ENCODE results near the gene MAGI2. TPM values are rescaled to one million over a fixed set of nuclear protein-coding genes. Genes with fewer than 3 reads are reported as not detected.

Gene MAGI2
- total RNA-seq, 2 donors from 2014 or later = 10.3 to 19.2 TPM

DNA sequence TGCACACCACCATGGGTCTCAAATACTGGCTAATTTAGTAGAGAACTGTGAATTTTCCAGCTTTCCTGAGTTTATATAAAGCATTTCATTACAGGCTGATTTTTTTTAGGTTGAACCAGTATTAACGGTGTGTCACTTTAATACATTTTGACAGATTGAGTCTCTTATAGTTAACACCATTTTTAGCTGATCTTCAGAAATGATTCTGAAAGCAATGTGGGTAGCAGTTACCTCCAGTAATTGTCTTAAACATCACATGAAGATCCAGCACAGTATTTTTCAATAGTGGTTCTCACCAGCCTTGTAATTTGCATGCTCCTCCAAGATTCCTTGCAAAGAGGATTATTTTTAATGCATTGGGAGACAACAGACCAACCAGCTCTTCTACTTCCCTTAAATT is 961.3 kb downstream of the MAGI2 start:
- Mint-ChIP-seq H3K4me1 (peaks cover 18% of the 10 kb centered on the region), H3K27me3 (ENCODE audit: insufficient read depth) (no peaks in the 10 kb centered on the region), H3K36me3 (ENCODE audit: low read depth) (no peaks in the 10 kb centered on the region), H3K4me3 (no peak overlapping the region), H3K9me3 (no peaks in the 10 kb centered on the region), H3K27ac (no peak overlapping the region)
- TF ChIP-seq, protein P1, sequence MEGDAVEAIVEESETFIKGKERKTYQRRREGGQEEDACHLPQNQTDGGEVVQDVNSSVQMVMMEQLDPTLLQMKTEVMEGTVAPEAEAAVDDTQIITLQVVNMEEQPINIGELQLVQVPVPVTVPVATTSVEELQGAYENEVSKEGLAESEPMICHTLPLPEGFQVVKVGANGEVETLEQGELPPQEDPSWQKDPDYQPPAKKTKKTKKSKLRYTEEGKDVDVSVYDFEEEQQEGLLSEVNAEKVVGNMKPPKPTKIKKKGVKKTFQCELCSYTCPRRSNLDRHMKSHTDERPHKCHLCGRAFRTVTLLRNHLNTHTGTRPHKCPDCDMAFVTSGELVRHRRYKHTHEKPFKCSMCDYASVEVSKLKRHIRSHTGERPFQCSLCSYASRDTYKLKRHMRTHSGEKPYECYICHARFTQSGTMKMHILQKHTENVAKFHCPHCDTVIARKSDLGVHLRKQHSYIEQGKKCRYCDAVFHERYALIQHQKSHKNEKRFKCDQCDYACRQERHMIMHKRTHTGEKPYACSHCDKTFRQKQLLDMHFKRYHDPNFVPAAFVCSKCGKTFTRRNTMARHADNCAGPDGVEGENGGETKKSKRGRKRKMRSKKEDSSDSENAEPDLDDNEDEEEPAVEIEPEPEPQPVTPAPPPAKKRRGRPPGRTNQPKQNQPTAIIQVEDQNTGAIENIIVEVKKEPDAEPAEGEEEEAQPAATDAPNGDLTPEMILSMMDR (conservative IDR thresholded peaks at IDR 0.05) = no peak
- Histone ChIP-seq H3K9me3 (ENCODE audit: control insufficient read depth, low read length) (no peaks in the 10 kb centered on the region), H3K27ac (ENCODE audit: low read depth, low read length) (no peak overlapping the region), H3K4me3 (ENCODE audit: low read length) (no peak overlapping the region), H3K4me1 (ENCODE audit: control insufficient read depth, insufficient read depth, low read length) (peaks cover 5% of the 10 kb centered on the region), H3K9ac (ENCODE audit: extremely low read depth, low read length, poor library complexity, severe bottlenecking) (no peak overlapping the region), H3K27me3 (ENCODE audit: control insufficient read depth, insufficient read depth, low read length, poor library complexity, severe bottlenecking) (no peaks in the 10 kb centered on the region), H3K36me3 (ENCODE audit: control insufficient read depth, insufficient read depth, low read length) (no peaks in the 10 kb centered on the region)
- WGBS, 2 experiments (ENCODE audit: insufficient coverage in 1 of 2, insufficient read length in 1 of 2) = 83 to 94% methylated on average over 1 of the region's 1 CpG
- no peak for DNase-seq

DNA sequence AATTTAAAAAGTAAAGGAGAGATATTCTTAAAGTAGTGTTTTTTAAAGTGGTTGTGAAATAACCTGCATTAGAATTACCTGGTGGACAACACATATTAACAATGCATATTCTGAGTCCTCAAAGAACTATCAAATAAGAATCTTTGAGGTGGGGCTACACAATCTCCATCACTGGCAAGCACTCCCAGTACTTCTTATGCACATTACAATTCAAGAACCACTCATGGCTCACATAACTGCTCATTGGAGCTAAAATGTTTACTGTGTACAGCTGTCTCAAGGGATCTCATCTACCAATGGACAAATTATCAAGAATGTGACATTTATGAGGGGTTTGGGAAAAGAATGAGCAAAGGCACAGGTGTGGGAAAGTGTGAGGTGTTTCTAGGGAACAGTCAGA is 962.9 kb downstream of the MAGI2 start:
- Mint-ChIP-seq H3K9me3 (no peaks in the 10 kb centered on the region), H3K4me3 (no peak overlapping the region), H3K4me1 (peaks cover 11% of the 10 kb centered on the region), H3K36me3 (ENCODE audit: low read depth) (peaks cover 6% of the 10 kb centered on the region), H3K27me3 (ENCODE audit: insufficient read depth) (no peaks in the 10 kb centered on the region), H3K27ac (no peak overlapping the region)
- no peak overlapping the region for H3K4me3 ChIP-seq (ENCODE audit: low read length)
- H3K36me3 ChIP-seq (ENCODE audit: control insufficient read depth, insufficient read depth, low read length) = peaks cover 3% of the 10 kb centered on the region
- H3K9me3 ChIP-seq (ENCODE audit: control insufficient read depth, low read length) = no peaks in the 10 kb centered on the region
- no peak overlapping the region for H3K27ac ChIP-seq (ENCODE audit: low read depth, low read length)
- TF ChIP-seq, protein P1 (conservative IDR thresholded peaks at IDR 0.05) = no peak
- no peaks in the 10 kb centered on the region for H3K27me3 ChIP-seq (ENCODE audit: control insufficient read depth, insufficient read depth, low read length, poor library complexity, severe bottlenecking)
- H3K9ac ChIP-seq (ENCODE audit: extremely low read depth, low read length, poor library complexity, severe bottlenecking) = no peak overlapping the region
- no peaks in the 10 kb centered on the region for H3K4me1 ChIP-seq (ENCODE audit: control insufficient read depth, insufficient read depth, low read length)
- DNase-seq = no peak

DNA sequence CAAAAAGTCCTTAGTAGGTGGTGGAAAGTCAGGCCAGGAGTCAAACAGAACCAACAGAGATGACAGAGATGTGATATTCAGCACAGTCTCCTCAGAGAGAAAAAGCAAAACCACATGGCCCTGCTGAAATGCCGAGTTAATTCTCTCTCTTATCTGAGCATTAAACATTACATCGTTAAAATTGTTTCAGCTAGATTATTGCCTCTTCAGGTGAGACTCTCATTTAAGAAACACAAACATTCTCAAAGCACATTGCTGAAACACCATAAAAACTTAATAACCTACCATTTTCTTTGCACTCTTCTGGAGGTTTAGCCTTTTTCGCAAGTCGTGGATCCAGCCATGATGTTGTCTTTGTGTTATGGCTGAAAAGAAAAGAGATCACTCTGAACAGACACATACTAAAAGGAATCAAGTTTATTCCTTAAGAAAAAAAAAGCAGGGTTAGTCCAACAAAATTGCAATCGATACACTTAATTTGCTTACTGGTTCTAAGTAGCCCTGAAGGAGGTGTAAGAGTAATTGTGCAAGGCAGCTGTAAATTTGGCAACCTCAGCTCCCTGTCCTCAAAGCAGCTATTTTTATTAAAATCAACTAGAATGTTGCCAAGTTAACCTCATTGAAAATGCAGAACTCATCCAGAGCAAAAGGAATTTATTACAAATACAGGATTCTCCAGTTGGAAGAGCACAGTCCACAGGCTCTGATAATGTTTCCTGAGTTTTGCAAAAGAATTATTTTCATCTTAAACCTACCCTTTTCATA is 963.8 kb downstream of the MAGI2 start:
- Mint-ChIP-seq H3K27me3 (ENCODE audit: insufficient read depth) (no peaks in the 10 kb centered on the region), H3K4me1 (peaks cover 11% of the 10 kb centered on the region), H3K27ac (peak overlapping the region; percentile 68), H3K9me3 (no peaks in the 10 kb centered on the region), H3K36me3 (ENCODE audit: low read depth) (peaks cover 6% of the 10 kb centered on the region), H3K4me3 (no peak overlapping the region)
- Histone ChIP-seq H3K9ac (ENCODE audit: extremely low read depth, low read length, poor library complexity, severe bottlenecking) (no peak overlapping the region), H3K36me3 (ENCODE audit: control insufficient read depth, insufficient read depth, low read length) (peaks cover 3% of the 10 kb centered on the region), H3K9me3 (ENCODE audit: control insufficient read depth, low read length) (no peaks in the 10 kb centered on the region), H3K4me3 (ENCODE audit: low read length) (no peak overlapping the region), H3K4me1 (ENCODE audit: control insufficient read depth, insufficient read depth, low read length) (no peaks in the 10 kb centered on the region), H3K27me3 (ENCODE audit: control insufficient read depth, insufficient read depth, low read length, poor library complexity, severe bottlenecking) (no peaks in the 10 kb centered on the region), H3K27ac (ENCODE audit: low read depth, low read length) (peak overlapping the region; percentile 14)
- DNase-seq = no peak
- TF ChIP-seq, protein P1 (conservative IDR thresholded peaks at IDR 0.05) = no peak
- WGBS, 2 experiments (ENCODE audit: insufficient coverage in 1 of 2, insufficient read length in 1 of 2) = 81 to 86% methylated on average over 3 to 5 of the region's 5 CpGs
